Measurements from ENCODE around the gene DRC7. TPM values are rescaled to one million over a fixed set of nuclear protein-coding genes. Genes with fewer than 3 reads are reported as not detected.

DRC7 gene
- polyA plus RNA-seq, 1 of the 3 experiments (the other 2 are of a cell fraction) = 0.58 TPM

- Histone ChIP-seq H3F3A (replicated peaks; ENCODE audit: insufficient read depth) (peaks cover 14% of the 10 kb centered on the region), H3K9me2 (no peaks in the 10 kb centered on the region), H3K4me2 (no peak overlapping the region), H3K4me3 (ENCODE audit: low read depth in 2 of 2, low read length in 1 of 2) (no peak overlapping the region), H3K27ac (ENCODE audit: low read depth in 2 of 2, low read length in 1 of 2) (no peak overlapping the region), H3K27me3 (ENCODE audit: insufficient read depth) (no peaks in the 10 kb centered on the region), H3K36me3 (replicated peaks in 1 of 2; ENCODE audit: control insufficient read depth in 1 of 2, insufficient read depth in 2 of 2, low read length in 1 of 2) (peaks cover 12 to 40% of the 10 kb centered on the region in 2 experiments), H4K20me1 (ENCODE audit: insufficient read depth) (0 out of 2 replicates have a peak, but pooled peaks cover 2% of the 10 kb centered on the region), H3K9me3 (no peaks in the 10 kb centered on the region), H3K79me2 (ENCODE audit: insufficient read depth) (no peaks in the 10 kb centered on the region), H3K4me1 (ENCODE audit: control insufficient read depth in 1 of 2, insufficient read depth in 2 of 2, low read depth in 1 of 2, low read length in 1 of 2) (peaks cover 4 to 16% of the 10 kb centered on the region in 2 experiments; a peak in 3 of 4 replicates), H3K9ac (no peak overlapping the region), H2AFZ (ENCODE audit: low read depth) (no peak overlapping the region)
- CTCF ChIA-PET = interaction anchor here (1.0 to 2.5 kb wide), 3 partner anchors 96 to 170 kb away, joined by 3 to 10 read pairs (median 4); no protein-coding TSS in a partner anchor
- TF ChIP-seq MXI1 (IDR thresholded peaks at IDR 0.05; ENCODE audit: low read depth, low read length) (no peak), PBX3 (IDR thresholded peaks at IDR 0.05) (no peak), EZH2phosphoT487 (IDR thresholded peaks at IDR 0.05; ENCODE audit: borderline replicate concordance, low read depth) (no peak), TCF12 (IDR thresholded peaks at IDR 0.05) (no peak), TEAD4 (IDR thresholded peaks at IDR 0.05; ENCODE audit: borderline replicate concordance, insufficient read depth) (no peak), USF2 (IDR thresholded peaks at IDR 0.05; ENCODE audit: borderline replicate concordance, low read depth, low read length) (no peak), GATA2 (CRISPR knock-in tag; IDR thresholded peaks at IDR 0.05) (no peak), NFIC (IDR thresholded peaks at IDR 0.05; ENCODE audit: borderline replicate concordance) (no peak), JUND (IDR thresholded peaks at IDR 0.05) (no peak), ZBTB33 (IDR thresholded peaks at IDR 0.05; ENCODE audit: borderline replicate concordance, low read depth) (no peak), ELF1 (IDR thresholded peaks at IDR 0.05) (no peak), CTCF (IDR thresholded peaks at IDR 0.05) (no peak), FOXM1 (IDR thresholded peaks at IDR 0.05; ENCODE audit: low read depth) (no peak), USF1 (IDR thresholded peaks at IDR 0.05; ENCODE audit: borderline replicate concordance, low read depth) (no peak), RAD21 (IDR thresholded peaks at IDR 0.05; ENCODE audit: low read length) (no peak), NRF1 (IDR thresholded peaks at IDR 0.05; ENCODE audit: low read depth, low read length) (no peak), MEF2A (IDR thresholded peaks at IDR 0.05; ENCODE audit: borderline replicate concordance, low read depth) (no peak), RCOR1 (IDR thresholded peaks at IDR 0.05; ENCODE audit: low read length) (no peak), REST (IDR thresholded peaks at IDR 0.05; ENCODE audit: low read depth, low read length) (no peak), POLR2AphosphoS5 (IDR thresholded peaks at IDR 0.05; ENCODE audit: low read depth, low read length) (no peak)
- POLR2A ChIA-PET = interaction anchor here (1.2 kb wide), 1 partner anchor 25 kb away, joined by 4 read pairs; the partner anchor contains the start of gene KATNB1
- DNase-seq = no peak
- WGBS (ENCODE audit: low lambda C conversion rate) = 90% methylated on average over 20 of the region's 40 CpGs
Observed at GRCh38 chr16:57760357-57761160, 66.0 kb downstream of the DRC7 start.
